GM12878 (cell line): ENCODE results near the gene MBD3. TPM values are rescaled to one million over a fixed set of nuclear protein-coding genes. Genes with fewer than 3 reads are reported as not detected.

Experiments
- ATAC-seq: fragments of 200-7000 bp; cut with Tn5 transposase; 3 replicates; pipeline ENCODE4 v1.9.1; 2020; ENCODE audit warnings: mild to moderate bottlenecking, moderate library complexity
- BruUV-seq: library from RNA; stranded (reverse); fragments of 400-500 nt; replicated peaks from 2 replicates; lab custom pipeline; 2021; lab: Mats Ljungman, UMichigan
- CTCF ChIA-PET: fragments of 300-600 bp; sonication (Branson Sonifier 250); formaldehyde crosslinking; extraction: SDS; loops from one replicate; lab custom pipeline; 2021; ENCODE audit warnings: inconsistent platforms; lab: Yijun Ruan, JAX
- POLR2A ChIA-PET: fragments of 350-600 bp; formaldehyde crosslinking; extraction: SDS; loops from one replicate; lab custom pipeline; 2021; ENCODE audit warnings: inconsistent platforms; lab: Charles Lee
- RAD21 ChIA-PET: fragments of 300-600 bp; sonication (Branson Sonifier 250); formaldehyde crosslinking; loops from one replicate; lab custom pipeline; 2023; ENCODE audit warnings: antibody characterized with exemption; ENCODE audit not compliant: unreplicated experiment; lab: Charles Lee
- SMC1A ChIA-PET: fragments of 300-600 bp; sonication (Branson Sonifier 250); formaldehyde crosslinking; loops from one replicate; lab custom pipeline; 2023; ENCODE audit not compliant: unreplicated experiment, uncharacterized antibody; lab: Charles Lee
- DNase-seq: peaks from one replicate; pipeline ENCODE4 v3.0.0-alpha.2; 2011; ENCODE audit warnings: low read depth, low spot score
- FAIRE-seq: peaks from 3 replicates; lab custom pipeline; 2011; peaks lifted over from hg19 to GRCh38; lab: Jason Lieb, UNC
- H2AFZ ChIP-seq: 2 replicates; pipeline ENCODE4 v1.6.0; 2011; ENCODE audit warnings: low read depth, low read length, control low read depth; ENCODE audit not compliant: control insufficient read depth
- H3K27ac ChIP-seq: 2 replicates; pipeline ENCODE4 v1.5.1; 2011; ENCODE audit warnings: control low read depth; ENCODE audit not compliant: control insufficient read depth, insufficient read depth
- H3K27me3 ChIP-seq, 2 experiments: replicated peaks in 1 of 2; 2 replicates each; pipeline versions ENCODE4 v1.6.0 to v1.6.1; 2011; ENCODE audit warnings: low read length in 1 of 2; ENCODE audit not compliant: control insufficient read depth in 2 of 2, insufficient read depth in 2 of 2
- H3K36me3 ChIP-seq, 2 experiments: 2 replicates each; pipeline ENCODE4 v1.5.1; 2011; ENCODE audit warnings: low read length in 1 of 2; ENCODE audit not compliant: control insufficient read depth in 2 of 2, insufficient read depth in 2 of 2
- H3K4me1 ChIP-seq: 2 replicates; pipeline ENCODE4 v1.6.1; 2011; ENCODE audit warnings: mild to moderate bottlenecking, low read length, moderate library complexity, mixed read lengths; ENCODE audit not compliant: control insufficient read depth, insufficient read depth
- H3K4me2 ChIP-seq: 2 replicates; pipeline ENCODE4 v1.6.0; 2011; ENCODE audit warnings: control low read depth; ENCODE audit not compliant: control insufficient read depth, insufficient read depth
- H3K4me3 ChIP-seq: fragments of 200-600 bp; sonication (generic); 2 replicates; pipeline ENCODE4 v1.5.1; 2016
- H3K79me2 ChIP-seq: 2 replicates; pipeline ENCODE4 v1.6.0; 2011; ENCODE audit warnings: low read length; ENCODE audit not compliant: control insufficient read depth, insufficient read depth
- H3K9ac ChIP-seq: 2 replicates; pipeline ENCODE4 v1.8.0; 2011; ENCODE audit warnings: low read length, control low read depth, mixed read lengths; ENCODE audit not compliant: control insufficient read depth, insufficient read depth
- H3K9me3 ChIP-seq: replicated peaks from 3 replicates; pipeline ENCODE4 v1.5.1; 2011; ENCODE audit warnings: mild to moderate bottlenecking, low read length; ENCODE audit not compliant: control insufficient read depth, insufficient read depth
- H4K20me1 ChIP-seq: 2 replicates; pipeline ENCODE4 v1.6.0; 2011; ENCODE audit not compliant: control insufficient read depth, insufficient read depth
- ASH2L ChIP-seq: fragments of 300-600, 200-600 bp; sonication (generic); IDR thresholded peaks from 2 replicates; pipeline ENCODE4 v1.6.1; 2017; ENCODE audit warnings: low read depth, mild to moderate bottlenecking, borderline replicate concordance
- ATF3 ChIP-seq: IDR thresholded peaks from 2 replicates; pipeline ENCODE4 v1.6.1; 2011; ENCODE audit warnings: low read depth, mild to moderate bottlenecking, low read length, moderate library complexity, borderline replicate concordance; ENCODE audit errors: extremely low read depth
- BHLHE40 ChIP-seq, 2 experiments: fragments of 450-650 bp in 1 of 2; IDR thresholded peaks; 2 replicates each; pipeline ENCODE4 v1.6.1; 2011 to 2017; ENCODE audit warnings: low read depth in 2 of 2, borderline replicate concordance in 1 of 2, improper control_type of control experiment in 1 of 2, low read length in 1 of 2, mild to moderate bottlenecking in 1 of 2
- CBX3 ChIP-seq: fragments of 200-600 bp; sonication (generic); IDR thresholded peaks from 2 replicates; pipeline ENCODE4 v1.6.1; 2016; ENCODE audit warnings: low read depth, borderline replicate concordance
- CTCF ChIP-seq, 3 experiments: IDR thresholded peaks in 2 of 3; conservative IDR thresholded peaks in 1 of 3; 2 replicates each; pipeline ENCODE4 v1.5.1; 2011; ENCODE audit warnings: low read depth in 3 of 3, low read length in 3 of 3, mild to moderate bottlenecking in 3 of 3, control low read depth in 2 of 3, moderate library complexity in 2 of 3, inconsistent platforms in 1 of 3, mixed read lengths in 1 of 3; ENCODE audit not compliant: control insufficient read depth in 2 of 3, insufficient read depth in 1 of 3; ENCODE audit errors: extremely low read depth in 1 of 3
- DPF2 ChIP-seq: fragments of 450-650 bp; IDR thresholded peaks from 2 replicates; pipeline ENCODE4 v1.6.1; 2017; ENCODE audit warnings: mild to moderate bottlenecking
- EGR1 ChIP-seq, 2 experiments: IDR thresholded peaks; 1 replicate in 1 of 2; 2 replicates in 1 of 2; pipeline ENCODE4 v1.6.1; 2011 to 2012; ENCODE audit warnings: low read depth in 2 of 2, low read length in 2 of 2, borderline replicate concordance in 1 of 2, mild to moderate bottlenecking in 1 of 2, moderate library complexity in 1 of 2
- GATAD2B ChIP-seq: fragments of 450-650 bp; conservative IDR thresholded peaks from 2 replicates; pipeline ENCODE4 v1.6.1; 2017; ENCODE audit warnings: low read depth, mild to moderate bottlenecking, moderate library complexity
- LARP7 ChIP-seq: fragments of 450-650 bp; IDR thresholded peaks from 2 replicates; pipeline ENCODE4 v1.6.1; 2017; ENCODE audit warnings: mild to moderate bottlenecking
- MAX ChIP-seq: IDR thresholded peaks from 2 replicates; pipeline ENCODE4 v1.6.1; 2012; ENCODE audit warnings: low read depth, low read length, improper control_type of control experiment
- NRF1 ChIP-seq: conservative IDR thresholded peaks from 2 replicates; pipeline ENCODE4 v1.6.1; 2011; ENCODE audit warnings: mild to moderate bottlenecking, low read depth, low read length, improper control_type of control experiment
- RB1 ChIP-seq: fragments of 450-650 bp; formaldehyde crosslinking; IDR thresholded peaks from 2 replicates; pipeline ENCODE4 v1.6.1; 2017; ENCODE audit warnings: mild to moderate bottlenecking, borderline replicate concordance
- SREBF1 ChIP-seq: IDR thresholded peaks from 2 replicates; pipeline ENCODE4 v1.6.1; 2012; ENCODE audit warnings: mild to moderate bottlenecking, low read length
- TCF12 ChIP-seq: IDR thresholded peaks from 2 replicates; pipeline ENCODE4 v1.6.1; 2011; ENCODE audit warnings: low read depth, mild to moderate bottlenecking, low read length
- TCF3 ChIP-seq: IDR thresholded peaks from 2 replicates; pipeline ENCODE4 v1.6.1; 2012; ENCODE audit warnings: low read depth, mild to moderate bottlenecking, low read length, borderline replicate concordance; ENCODE audit not compliant: insufficient read depth
- USF1 ChIP-seq: IDR thresholded peaks from 2 replicates; pipeline ENCODE4 v1.6.1; 2011; ENCODE audit warnings: borderline replicate concordance, low read depth, mild to moderate bottlenecking, moderate library complexity, mixed read lengths, low read length; ENCODE audit not compliant: insufficient read depth; ENCODE audit errors: extremely low read length
- WGBS: methylation state at CpG from one replicate; pipeline ENCODE4 v1.1.6; 2016; ENCODE audit warnings: low lambda C conversion rate; ENCODE audit not compliant: insufficient replicate concordance, insufficient coverage; ENCODE audit errors: missing lambda C conversion rate; 5-methylcytosine and 5-hydroxymethylcytosine counted together
- in situ Hi-C: fragments of 300-500 bp; cut with MboI; formaldehyde crosslinking; loops from 9 replicates; pipeline ENCODE4 v1.14.3; 2018; ENCODE audit warnings: mixed read lengths
- intact Hi-C: fragments of 100-400 bp; cut with micrococcal nuclease; formaldehyde crosslinking; loops from one replicate; pipeline ENCODE4 v1.14.2; 2022; ENCODE audit not compliant: unreplicated experiment
- polyA plus RNA-seq, 11 experiments: library from polyadenylated mRNA; depleted of rRNA in 4 of 11; unstranded in 6 of 11; stranded (reverse) in 5 of 11; fragments of >200 nt; fragmentation: Nextera tagmentation in 4 of 11; fragmentation: Illumina TruSeq in 1 of 11; extraction: Ambion mirVana in 4 of 11; extraction: Trizol in 1 of 11; gene quantifications; 1 replicate in 1 of 11; 2 replicates in 10 of 11; pipeline versions ENCODE4 v1.2.1 to v1.2.3, GENCODE V29; 2011 to 2016; ENCODE audit warnings: inconsistent platforms in 2 of 11, missing spikeins in 2 of 11, low read depth in 1 of 11
- total RNA-seq, 4 experiments: library from RNA; depleted of rRNA in 3 of 4; stranded (reverse); fragments of >200 nt in 3 of 4; fragmentation: Illumina TruSeq in 1 of 4; extraction: Trizol in 1 of 4; gene quantifications; 2 replicates each; pipeline versions ENCODE4 v1.2.1 to v1.2.3, GENCODE V29; 2013 to 2021
- TF ChIP-seq, protein P1 (sequence below): IDR thresholded peaks from 2 replicates; pipeline ENCODE4 v1.6.1; 2011; ENCODE audit warnings: low read depth, low read length, improper control_type of control experiment, borderline replicate concordance

The MBD3 gene
- total and polyA plus RNA-seq, 10 of the 15 experiments (the other 5 are each of a cell fraction or from before 2014, with no cell fraction given) = 0.13 to 107 (median 21.9) TPM

GRCh38 chr19:1568320-1569019 is 24.2 kb downstream of the MBD3 start, which contains the start of gene MEX3D:
TSS of gene MEX3D (minus strand) at chr19:1568325. CDS start at chr19:1568058, 267 bp downstream.
- H3K27ac ChIP-seq = no peak within 1 kb of the TSS
- SMC1A ChIA-PET = no interaction called here
- 0 out of 2 replicates have a peak within 1 kb of the TSS, but pooled peaks have one; percentile 13 for H2AFZ ChIP-seq
- POLR2A ChIA-PET = interaction anchor here (0.6 kb wide), 2 partner anchors 94 to 98 kb away, joined by 3 to 5 read pairs; no protein-coding TSS in a partner anchor
- H3K9me3 ChIP-seq = no peaks in the 10 kb centered on the region
- H3K4me1 ChIP-seq = no peaks in the 10 kb centered on the region
- intact Hi-C loops = no loop called here
- no peaks in the 10 kb centered on the region for H3K36me3 ChIP-seq
- in situ Hi-C loops = no loop called here
- no TSS peak for BruUV-seq
- CTCF ChIA-PET = no interaction called here
- no peak within 1 kb of the TSS for H3K9ac ChIP-seq
- H3K4me2 ChIP-seq = peak within 1 kb of the TSS; percentile 25; the same call in 1 of the 2 replicates
- H4K20me1 ChIP-seq = no peaks in the 10 kb centered on the region
- peak within 1 kb of the TSS; percentile 57; the same call in 1 of the 2 replicates for H3K4me3 ChIP-seq
- no peaks in the 10 kb centered on the region for H3K79me2 ChIP-seq
- DNase-seq (no peak), ATAC-seq (peak; percentile 95), FAIRE-seq (no peak)
- RAD21 ChIA-PET = interaction anchor here (1.1 kb wide), 1 partner anchor 22 kb away, joined by 3 read pairs; no protein-coding TSS in a partner anchor
- H3K27me3 ChIP-seq = no peaks in the 10 kb centered on the region
- WGBS = 34% methylated on average over 15 of the region's 63 CpGs
- TF ChIP-seq MAX = peak; percentile 90
- no peak for TF ChIP-seq CBX3
- TF ChIP-seq, protein P1, sequence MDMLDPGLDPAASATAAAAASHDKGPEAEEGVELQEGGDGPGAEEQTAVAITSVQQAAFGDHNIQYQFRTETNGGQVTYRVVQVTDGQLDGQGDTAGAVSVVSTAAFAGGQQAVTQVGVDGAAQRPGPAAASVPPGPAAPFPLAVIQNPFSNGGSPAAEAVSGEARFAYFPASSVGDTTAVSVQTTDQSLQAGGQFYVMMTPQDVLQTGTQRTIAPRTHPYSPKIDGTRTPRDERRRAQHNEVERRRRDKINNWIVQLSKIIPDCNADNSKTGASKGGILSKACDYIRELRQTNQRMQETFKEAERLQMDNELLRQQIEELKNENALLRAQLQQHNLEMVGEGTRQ = peak; percentile 30
- peak; percentile 51; the same call in 1 of the 2 replicates for TF ChIP-seq LARP7
- TF ChIP-seq TCF12 = peak; percentile 72; the same call in 1 of the 2 replicates
- TF ChIP-seq DPF2 = 0 out of 2 replicates have a peak, but pooled peaks have one; percentile 21
- peak; percentile 60; the same call in 1 of the 2 replicates for TF ChIP-seq RB1
- TF ChIP-seq GATAD2B = peak; percentile 36; the same call in 1 of the 2 replicates
- no peak for TF ChIP-seq SREBF1
- TF ChIP-seq ASH2L = no peak
- peak; percentile 51; the same call in 1 of the 2 replicates for TF ChIP-seq ATF3
- no peak for TF ChIP-seq CTCF (IDR thresholded peaks at IDR 0.05 in 2 of 3, conservative IDR thresholded peaks at IDR 0.05 in 1 of 3; ENCODE audit: control insufficient read depth in 2 of 3, extremely low read depth in 1 of 3, insufficient read depth in 1 of 3, low read depth in 3 of 3, low read length in 3 of 3)
- TF ChIP-seq USF1 = peak; percentile 80
- peak; percentile 56; the same call in 1 of the 2 replicates for TF ChIP-seq TCF3
- peak in 1 of 2 experiments; percentile 17; a peak in 1 of 3 replicates for TF ChIP-seq EGR1 (IDR thresholded peaks at IDR 0.05; ENCODE audit: borderline replicate concordance in 1 of 2, low read depth in 2 of 2, low read length in 2 of 2)
- TF ChIP-seq BHLHE40 (IDR thresholded peaks at IDR 0.05; ENCODE audit: borderline replicate concordance in 1 of 2, low read depth in 2 of 2, low read length in 1 of 2) = peak; percentile 98 to 100
- 0 out of 2 replicates have a peak, but pooled peaks have one; percentile 30 for TF ChIP-seq NRF1
